Panc1 (cell line): ENCODE data around the gene FXYD7.

Experiments
- REST ChIP-seq, 2 experiments: IDR thresholded peaks; 2 replicates each; pipeline ENCODE4 v1.6.1; 2011 to 2012; ENCODE audit warnings: low read depth in 2 of 2, control low read depth in 1 of 2, low read length in 1 of 2, mild to moderate bottlenecking in 1 of 2, moderate library complexity in 1 of 2; ENCODE audit not compliant: insufficient read depth in 1 of 2
- SIN3A ChIP-seq: IDR thresholded peaks from 2 replicates; pipeline ENCODE4 v1.6.1; 2012; ENCODE audit warnings: low read depth, mild to moderate bottlenecking, low read length, moderate library complexity, borderline replicate concordance; ENCODE audit not compliant: insufficient read depth
- TF ChIP-seq, protein P1 (sequence below): fragments of 450-650 bp; IDR thresholded peaks from 2 replicates; pipeline ENCODE4 v1.5.1; 2017; ENCODE audit warnings: mild to moderate bottlenecking

- TF ChIP-seq REST (IDR thresholded peaks at IDR 0.05; ENCODE audit: insufficient read depth in 1 of 2, low read depth in 2 of 2, low read length in 1 of 2) (no peak), SIN3A (no peak)
- TF ChIP-seq, protein P1, sequence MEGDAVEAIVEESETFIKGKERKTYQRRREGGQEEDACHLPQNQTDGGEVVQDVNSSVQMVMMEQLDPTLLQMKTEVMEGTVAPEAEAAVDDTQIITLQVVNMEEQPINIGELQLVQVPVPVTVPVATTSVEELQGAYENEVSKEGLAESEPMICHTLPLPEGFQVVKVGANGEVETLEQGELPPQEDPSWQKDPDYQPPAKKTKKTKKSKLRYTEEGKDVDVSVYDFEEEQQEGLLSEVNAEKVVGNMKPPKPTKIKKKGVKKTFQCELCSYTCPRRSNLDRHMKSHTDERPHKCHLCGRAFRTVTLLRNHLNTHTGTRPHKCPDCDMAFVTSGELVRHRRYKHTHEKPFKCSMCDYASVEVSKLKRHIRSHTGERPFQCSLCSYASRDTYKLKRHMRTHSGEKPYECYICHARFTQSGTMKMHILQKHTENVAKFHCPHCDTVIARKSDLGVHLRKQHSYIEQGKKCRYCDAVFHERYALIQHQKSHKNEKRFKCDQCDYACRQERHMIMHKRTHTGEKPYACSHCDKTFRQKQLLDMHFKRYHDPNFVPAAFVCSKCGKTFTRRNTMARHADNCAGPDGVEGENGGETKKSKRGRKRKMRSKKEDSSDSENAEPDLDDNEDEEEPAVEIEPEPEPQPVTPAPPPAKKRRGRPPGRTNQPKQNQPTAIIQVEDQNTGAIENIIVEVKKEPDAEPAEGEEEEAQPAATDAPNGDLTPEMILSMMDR, result no peak
Observed at GRCh38 chr19:35117116-35117515, 25.9 kb upstream of the FXYD7 start.
